G401 (cell line): ENCODE results near the gene RSF1. TPM values are rescaled to one million over a fixed set of nuclear protein-coding genes. Genes with fewer than 3 reads are reported as not detected.

Experiments used
- DNase-seq: peaks from one replicate; pipeline ENCODE4 v3.0.0-alpha.2; 2015; ENCODE audit warnings: low spot score
- in situ Hi-C: cut with HindIII; loops from 2 replicates; pipeline ENCODE4 v1.10.0; 2016; ENCODE audit warnings: low sequenced_read_pairs, mixed read lengths
- total RNA-seq: library from RNA; depleted of rRNA; stranded (reverse); fragments of >200 nt; shearing (Covaris generic); gene quantifications from 2 replicates; pipeline ENCODE4 v1.2.3, GENCODE V29; 2014

The RSF1 gene
- total RNA-seq, 1 experiment from 2014 or later: 31.4 TPM

- no peak for DNase-seq
- in situ Hi-C loops: no loop called here
Observed at GRCh38 chr11:77815459-77815858, 5.1 kb downstream of the RSF1 start.

GRCh38 chr11:77814848-77815247 is 5.7 kb downstream of the RSF1 start:
- in situ Hi-C loops: no loop called here
- DNase-seq: no peak

- no peak for DNase-seq
- in situ Hi-C loops: no loop called here
Observed at GRCh38 chr11:77813256-77813655, 7.3 kb downstream of the RSF1 start.

- in situ Hi-C loops: no loop called here
- no peak for DNase-seq
Observed at GRCh38 chr11:77806993-77807392, 13.5 kb downstream of the RSF1 start.

- DNase-seq: no peak
- in situ Hi-C loops: no loop called here
Observed at GRCh38 chr11:77806415-77806814, 14.1 kb downstream of the RSF1 start.

GRCh38 chr11:77801477-77801876 is 19.0 kb downstream of the RSF1 start:
- no peak for DNase-seq
- in situ Hi-C loops: no loop called here

GRCh38 chr11:77800449-77800848 is 20.1 kb downstream of the RSF1 start:
- DNase-seq: no peak
- in situ Hi-C loops: no loop called here

GRCh38 chr11:77799338-77799737 is 21.2 kb downstream of the RSF1 start:
- DNase-seq: no peak
- in situ Hi-C loops: no loop called here

GRCh38 chr11:77793972-77794371 is 26.6 kb downstream of the RSF1 start:
- DNase-seq: no peak
- in situ Hi-C loops: no loop called here

GRCh38 chr11:77791301-77791700 is 29.2 kb downstream of the RSF1 start:
- in situ Hi-C loops: no loop called here

GRCh38 chr11:77789731-77790476 is 30.6 kb downstream of the RSF1 start:
- in situ Hi-C loops: no loop called here

More at GRCh38 chr11:77791301-77791700, 29.2 kb downstream of the RSF1 start:
- DNase-seq: no peak

GRCh38 chr11:77789061-77789730 is 31.3 kb downstream of the RSF1 start:
- no peak for DNase-seq
- in situ Hi-C loops: no loop called here

More at GRCh38 chr11:77789731-77790476, 30.6 kb downstream of the RSF1 start:
- no peak for DNase-seq

- DNase-seq: no peak
- in situ Hi-C loops: no loop called here
Observed at GRCh38 chr11:77784572-77784971, 36.0 kb downstream of the RSF1 start.

- no peak for DNase-seq
- in situ Hi-C loops: no loop called here
Observed at GRCh38 chr11:77783025-77783424, 37.5 kb downstream of the RSF1 start.

- DNase-seq: no peak
- in situ Hi-C loops: no loop called here
Observed at GRCh38 chr11:77779935-77780334, 40.6 kb downstream of the RSF1 start.

GRCh38 chr11:77778549-77778948 is 42.0 kb downstream of the RSF1 start:
- in situ Hi-C loops: no loop called here
- no peak for DNase-seq

- in situ Hi-C loops: no loop called here
- no peak for DNase-seq
Observed at GRCh38 chr11:77778118-77778517, 42.4 kb downstream of the RSF1 start.

GRCh38 chr11:77776455-77776854 is 44.1 kb downstream of the RSF1 start:
- in situ Hi-C loops: no loop called here
- DNase-seq: no peak

- in situ Hi-C loops: no loop called here
- DNase-seq: no peak
Observed at GRCh38 chr11:77775936-77776335, 44.6 kb downstream of the RSF1 start.

GRCh38 chr11:77771135-77771534 is 49.4 kb downstream of the RSF1 start:
- DNase-seq: no peak
- in situ Hi-C loops: no loop called here

GRCh38 chr11:77770629-77771028 is 49.9 kb downstream of the RSF1 start:
- in situ Hi-C loops: no loop called here

More at GRCh38 chr11:77770629-77771028, 49.9 kb downstream of the RSF1 start:
- DNase-seq: no peak
